ENCODE data around the gene RNF214. TPM values are rescaled to one million over a fixed set of nuclear protein-coding genes. Genes with fewer than 3 reads are reported as not detected.
A peak's percentile ranks its signal among the peaks of the same experiment; 100 is the strongest.

Gene RNF214
- total and polyA plus RNA-seq, 2 of the 4 experiments (the other 2 are of a cell fraction): 7.9 to 14.8 TPM

GRCh38 chr11:117239295-117239694 lies 6.8 kb downstream of the RNF214 start:
- DNase-seq: peak; percentile 96
- no TSS peak for BruUV-seq (replicated peaks)
- no peak overlapping the region for H3K27ac ChIP-seq (ENCODE audit: insufficient read depth, low read length)
- H4K5ac ChIP-seq (ENCODE audit: low read depth, low read length): no peak overlapping the region
- no peak overlapping the region for H2AK5ac ChIP-seq (ENCODE audit: low read depth, low read length)
- POLR2A ChIA-PET (ENCODE audit: unreplicated experiment): no interaction called here
- no peak overlapping the region for H3K4ac ChIP-seq (ENCODE audit: low read depth, low read length)
- no peak overlapping the region for H2BK15ac ChIP-seq (ENCODE audit: low read depth, low read length)
- H3K36me3 ChIP-seq (ENCODE audit: control insufficient read depth, insufficient read depth, low read length): peaks cover 18% of the 10 kb centered on the region; the same call in 1 of the 2 replicates
- H3K79me1 ChIP-seq (ENCODE audit: low read depth in 1 of 2, low read length in 2 of 2): peaks cover 8 to 21% of the 10 kb centered on the region in 2 experiments; a peak in 3 of 4 replicates
- H4K8ac ChIP-seq (ENCODE audit: low read depth in 2 of 2, low read length in 2 of 2): no peak overlapping the region
- no peak overlapping the region for H4K91ac ChIP-seq (ENCODE audit: insufficient read depth, low read depth, low read length)
- WGBS, 2 experiments (ENCODE audit: extremely low coverage in 2 of 2, insufficient read length in 1 of 2): no CpG with 5 or more reads among the region's 6 CpGs
- TF ChIP-seq MAFK (IDR thresholded peaks at IDR 0.05; ENCODE audit: low read depth, low read length) (no peak), SMC3 (IDR thresholded peaks at IDR 0.05; ENCODE audit: low read depth, low read length) (peak; percentile 66), RCOR1 (IDR thresholded peaks at IDR 0.05; ENCODE audit: insufficient replicate concordance, low read length) (peak; percentile 32), ELK1 (IDR thresholded peaks at IDR 0.05; ENCODE audit: borderline replicate concordance, low read depth, low read length) (no peak), CTCF (conservative IDR thresholded peaks at IDR 0.05; ENCODE audit: low read depth, low read length) (peak; percentile 69), CHD1 (IDR thresholded peaks at IDR 0.05; ENCODE audit: low read depth, low read length) (no peak), RAD21 (IDR thresholded peaks at IDR 0.05; ENCODE audit: low read length) (peak; percentile 72), FOS (IDR thresholded peaks at IDR 0.05; ENCODE audit: low read depth, low read length) (peak; percentile 69), CEBPB (IDR thresholded peaks at IDR 0.05; ENCODE audit: low read depth, low read length) (no peak), BHLHE40 (IDR thresholded peaks at IDR 0.05; ENCODE audit: low read depth, low read length) (no peak; the same call in 1 of the 2 replicates)
- H3K4me3 ChIP-seq (ENCODE audit: insufficient read depth, low read depth, low read length): no peak overlapping the region
- ATAC-seq (ENCODE audit: low read depth): peak; percentile 99
- in situ Hi-C loops (cut with MboI; ENCODE audit: low sequenced_read_pairs) (loop anchor here (5.0 kb wide), 1 partner anchor 78 kb away; the partner anchor contains the start of gene BACE1), dilution Hi-C loops (cut with HindIII; ENCODE audit: low sequenced_read_pairs, unreplicated experiment) (no loop called here), intact Hi-C loops (cut with micrococcal nuclease) (loop anchor here (1.0 to 10.0 kb wide), 3 partner anchors 42 to 386 kb away; partner anchors contain the start of gene BACE1)
- 0 out of 2 replicates have a peak, but pooled peaks cover 4% of the 10 kb centered on the region for H3K9me1 ChIP-seq (ENCODE audit: insufficient read depth, low read length)
- H2BK5ac ChIP-seq (ENCODE audit: low read depth, low read length, poor library complexity, severe bottlenecking): peak overlapping the region; percentile 28
- H3K4me2 ChIP-seq (ENCODE audit: low read depth, low read length): no peak overlapping the region; the same call in 1 of the 2 replicates
- H3K23ac ChIP-seq (ENCODE audit: low read depth, low read length): no peak overlapping the region
- no peak overlapping the region for H3K56ac ChIP-seq (ENCODE audit: extremely low read depth, insufficient read depth, low read length)
- no peaks in the 10 kb centered on the region for H3K27me3 ChIP-seq (ENCODE audit: control insufficient read depth, insufficient read depth, low read length)
- H3K9me3 ChIP-seq (ENCODE audit: control insufficient read depth, insufficient read depth, low read length): no peaks in the 10 kb centered on the region
- CTCF ChIA-PET: interaction anchor here (0.6 to 0.8 kb wide), 3 partner anchors 9 to 150 kb away, joined by 3 to 4 read pairs (median 3); no protein-coding TSS in a partner anchor
- no peak overlapping the region for H3K18ac ChIP-seq (ENCODE audit: low read depth, low read length)
- H2BK120ac ChIP-seq (ENCODE audit: low read depth, low read length): no peak overlapping the region
- no peaks in the 10 kb centered on the region; the same call in 1 of the 2 replicates for H4K20me1 ChIP-seq (ENCODE audit: insufficient read depth, low read length)
- no peak overlapping the region for H2AFZ ChIP-seq (replicated peaks; ENCODE audit: low read length, poor library complexity)
- no peak overlapping the region for H2BK20ac ChIP-seq (ENCODE audit: low read depth, low read length)
- H3K4me1 ChIP-seq (ENCODE audit: control insufficient read depth, insufficient read depth, low read length): peaks cover 4% of the 10 kb centered on the region; the same call in 1 of the 2 replicates
- no peak overlapping the region for H3K14ac ChIP-seq (replicated peaks; ENCODE audit: low read depth, low read length)
- H3K9ac ChIP-seq (ENCODE audit: low read depth, low read length): no peak overlapping the region
- no peak overlapping the region for H2AK9ac ChIP-seq (replicated peaks; ENCODE audit: low read depth, low read length, poor library complexity)
